HG03432 (cell line): ENCODE data around the gene PRLR.
"Not testable (repeated sequence)": the region's sequence is repeated elsewhere in the genome, so short reads cannot be mapped to it uniquely, and the experiment has no call there.

ENCODE experiments used
- ATAC-seq: cut with Tn5 transposase; IDR thresholded peaks from one replicate; pipeline ENCODE4 v1.9.1; 2021; ENCODE audit warnings: mild to moderate bottlenecking, moderate library complexity; ENCODE audit not compliant: unreplicated experiment

The PRLR gene

DNA sequence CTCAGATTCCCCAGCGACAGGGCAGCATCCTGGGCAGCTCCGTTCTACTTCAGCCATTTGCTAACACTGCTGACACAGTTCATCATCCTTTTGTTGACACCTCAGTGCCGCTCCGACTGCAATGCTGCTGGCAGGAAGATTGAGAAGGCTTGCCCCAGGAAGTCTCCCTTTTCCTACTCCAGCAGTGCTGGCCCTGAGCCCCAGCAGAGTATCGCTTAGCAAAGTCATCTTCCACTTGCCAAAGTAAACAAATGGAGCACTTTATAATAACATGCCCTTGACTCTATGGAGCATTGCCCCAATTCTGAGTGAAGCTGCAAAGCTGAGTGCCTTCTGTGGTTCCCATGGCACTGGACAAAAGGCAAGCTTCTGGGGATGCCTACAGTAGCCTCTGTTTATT, 32.2 kb downstream of the PRLR start:
- ATAC-seq, result no peak

DNA sequence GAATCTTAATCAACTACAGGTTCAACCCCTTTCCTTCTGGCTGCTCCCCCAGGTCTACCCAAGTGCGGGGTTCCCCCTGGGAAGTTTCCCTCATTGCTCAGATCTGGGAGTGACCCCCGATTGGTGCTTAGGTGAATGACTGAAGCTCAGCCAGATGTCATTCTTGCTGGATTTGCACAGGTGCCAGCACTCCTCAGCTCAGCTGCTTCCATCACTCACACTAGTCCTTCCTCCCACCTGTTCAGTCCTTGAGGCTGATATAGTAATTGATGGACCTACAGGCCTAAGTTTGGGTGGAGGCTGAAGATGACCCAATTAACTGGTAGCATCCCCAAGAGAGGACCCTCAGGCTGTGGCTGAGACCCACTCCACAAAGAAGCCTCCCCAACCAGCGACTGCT, 32.9 kb downstream of the PRLR start:
- no peak for ATAC-seq

- ATAC-seq, result no peak
These were observed 34.8 kb downstream of the PRLR start for GRCh38 chr5:35195472-35195852.

- peak; percentile 98 for ATAC-seq
These were observed 35.4 kb downstream of the PRLR start for GRCh38 chr5:35194635-35195471.

- ATAC-seq, result no peak
These were observed 37.8 kb downstream of the PRLR start for GRCh38 chr5:35192506-35192905.

DNA sequence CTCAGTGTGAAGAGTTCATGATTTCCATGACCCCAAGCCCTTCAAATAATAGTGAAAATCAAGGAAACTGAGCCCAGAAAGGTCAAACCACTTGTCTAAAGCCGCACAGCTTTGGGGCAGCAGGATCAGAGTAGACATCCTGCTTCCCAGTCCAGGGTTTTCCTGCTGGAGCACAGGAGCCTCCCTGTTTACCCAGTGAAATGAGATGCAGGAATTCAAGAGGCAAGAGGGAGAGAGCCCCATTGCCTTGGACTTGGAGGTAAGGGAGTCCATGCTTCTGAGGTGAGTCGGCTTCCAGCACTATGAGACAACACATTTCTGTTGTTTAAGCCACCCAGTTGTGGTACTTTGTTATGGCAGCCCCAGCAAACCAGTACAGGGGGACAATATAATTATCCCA, 40.5 kb downstream of the PRLR start:
- ATAC-seq, result not testable (repeated sequence)

DNA sequence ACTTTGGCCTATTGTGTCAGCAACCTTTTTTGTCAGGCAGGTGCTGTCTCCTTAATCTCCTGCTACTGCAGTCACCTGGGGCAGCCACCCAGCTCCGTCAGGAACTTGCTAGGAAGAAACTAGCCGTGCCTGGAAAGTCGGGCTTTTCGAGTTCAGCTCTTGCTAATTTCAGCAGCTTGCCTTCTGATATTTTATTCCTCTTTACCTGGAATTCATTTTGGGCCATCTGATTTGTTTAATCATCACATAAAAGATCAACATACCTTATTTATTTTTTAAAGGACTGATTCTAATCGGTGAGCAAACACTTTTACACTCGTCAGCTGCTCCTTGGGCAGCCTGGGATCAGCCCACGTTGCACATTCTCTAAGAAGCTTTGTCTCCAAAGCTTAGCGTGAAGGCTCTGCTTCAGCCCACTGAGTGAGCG, 42.2 kb downstream of the PRLR start:
- no peak for ATAC-seq

GRCh38 chr5:35187621-35188020, 42.7 kb downstream of the PRLR start:
- not testable (repeated sequence) for ATAC-seq

GRCh38 chr5:35186749-35187148, 43.5 kb downstream of the PRLR start:
- ATAC-seq, result no peak

GRCh38 chr5:35185518-35185917, 44.8 kb downstream of the PRLR start:
- ATAC-seq, result no peak

DNA sequence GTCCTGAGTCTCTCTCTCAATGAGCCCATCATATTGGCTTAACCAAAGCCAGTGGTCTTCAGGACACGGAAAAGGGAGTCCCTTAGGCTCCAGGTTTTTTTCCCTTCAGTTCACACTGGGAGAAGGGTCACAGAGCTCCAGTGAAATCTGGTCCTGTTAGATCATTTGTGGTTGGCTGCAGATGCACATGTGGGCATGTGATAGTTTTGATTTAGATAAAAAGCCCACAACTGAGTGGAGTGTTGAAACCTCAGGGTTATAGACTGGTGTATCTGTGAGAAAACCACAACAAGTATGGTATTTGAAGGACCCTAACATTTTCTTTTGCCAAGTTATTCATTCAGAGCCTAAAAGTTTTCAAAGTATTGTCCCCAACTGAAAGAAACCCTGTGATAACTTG, 46.7 kb downstream of the PRLR start:
- no peak for ATAC-seq

- ATAC-seq, result peak; percentile 86
These were observed 47.3 kb downstream of the PRLR start for GRCh38 chr5:35182910-35183535.

DNA sequence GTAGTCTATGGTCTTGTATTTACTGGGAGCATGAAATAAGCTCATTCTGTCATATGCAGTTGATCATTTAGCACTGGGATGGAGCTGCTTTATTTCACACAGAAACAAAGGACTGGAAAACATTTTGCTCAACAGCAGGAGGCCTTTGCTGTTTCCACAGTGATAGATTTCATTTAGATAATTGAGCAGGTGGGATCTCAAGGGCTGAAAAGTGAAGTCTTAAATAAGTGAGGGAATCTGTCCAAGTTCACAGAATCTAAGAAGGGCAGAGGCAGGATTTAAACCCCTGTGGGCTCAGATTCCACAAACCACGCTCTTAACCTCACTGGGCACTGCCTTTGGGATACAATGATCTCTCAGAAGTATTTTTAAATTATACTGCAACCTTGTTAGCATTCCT, 47.8 kb downstream of the PRLR start:
- ATAC-seq, result no peak

DNA sequence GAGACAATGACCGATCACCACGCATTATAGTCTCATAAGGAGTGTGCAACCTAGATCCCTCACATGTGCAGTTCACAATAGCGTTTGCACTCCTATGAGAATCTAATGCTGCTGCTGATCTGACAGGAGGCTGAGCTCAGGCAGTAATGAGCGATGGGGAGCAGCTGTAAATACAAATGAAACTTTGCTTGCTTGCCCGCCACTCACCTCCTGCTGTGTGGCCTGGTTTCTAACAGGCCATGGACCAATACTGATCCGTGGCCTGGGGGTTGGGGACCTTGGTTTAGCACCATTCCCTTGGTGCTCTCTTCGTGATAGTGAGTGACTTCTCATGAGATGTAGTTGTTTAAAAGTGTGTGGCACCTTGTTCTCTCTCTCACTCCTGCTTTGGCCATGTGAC, 50.2 kb downstream of the PRLR start:
- ATAC-seq, result no peak

- no peak for ATAC-seq
These were observed 52.5 kb downstream of the PRLR start for GRCh38 chr5:35177783-35178182.

DNA sequence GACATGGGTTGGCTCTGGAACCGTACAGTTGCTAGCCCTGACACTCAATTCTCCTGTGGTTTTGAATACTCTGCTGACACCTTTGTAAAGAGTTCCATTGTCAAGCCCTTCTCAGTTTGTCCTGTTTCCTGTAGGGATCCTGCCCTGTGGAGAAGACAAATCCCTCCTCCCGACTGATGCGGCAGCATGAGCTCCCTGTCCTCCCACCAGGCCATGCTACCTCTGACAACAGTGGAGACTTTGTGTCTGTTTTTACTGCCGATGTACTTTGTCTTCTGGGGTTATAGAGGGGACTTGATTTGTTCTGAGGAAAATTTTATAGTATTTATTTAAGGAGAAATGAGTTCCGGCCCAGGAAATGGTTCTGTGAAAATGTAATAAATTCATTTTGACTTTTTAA, 57.8 kb downstream of the PRLR start:
- no peak for ATAC-seq

DNA sequence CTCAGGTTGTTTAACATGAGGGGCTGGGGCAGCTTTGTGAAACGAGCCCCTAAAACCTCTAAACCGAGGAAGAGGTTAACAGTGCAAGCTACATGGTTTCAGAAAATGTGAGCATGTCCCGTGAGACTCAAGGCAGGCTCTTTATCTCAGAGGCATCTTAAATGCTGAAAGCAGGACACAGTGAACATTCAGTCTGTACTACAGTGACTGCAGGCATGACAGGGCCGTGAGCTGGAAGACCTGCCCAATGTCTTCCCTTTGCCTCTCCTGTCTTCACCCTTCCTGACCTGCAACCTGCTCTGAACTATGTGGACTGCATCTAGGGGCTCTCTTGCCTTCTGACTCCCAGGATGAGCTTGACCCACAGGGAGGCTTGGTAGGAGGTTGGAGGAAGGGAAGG, 58.3 kb downstream of the PRLR start:
- ATAC-seq, result no peak

DNA sequence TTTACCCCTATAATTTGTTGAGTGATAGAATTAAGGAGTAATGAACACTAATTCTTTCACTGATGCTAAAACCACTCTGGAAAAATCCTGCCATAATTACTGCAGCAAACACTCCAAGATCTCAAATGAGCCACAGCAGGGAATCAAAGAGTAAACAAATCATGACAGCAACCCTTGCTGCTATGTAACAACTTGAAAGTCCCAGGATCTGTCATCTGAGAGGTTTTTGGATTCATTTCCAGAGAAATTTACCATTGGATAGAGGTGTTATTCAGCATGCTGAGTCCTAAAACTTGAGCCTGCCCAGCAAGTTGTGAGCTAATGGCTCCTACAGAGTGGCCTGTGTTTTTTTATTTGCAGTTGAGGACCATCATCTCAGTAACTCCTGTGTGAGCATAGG, 59.2 kb downstream of the PRLR start:
- ATAC-seq, result no peak

GRCh38 chr5:35166043-35166442, 64.2 kb downstream of the PRLR start:
- no peak for ATAC-seq

- no peak for ATAC-seq
These were observed 65.3 kb downstream of the PRLR start for GRCh38 chr5:35164860-35165542.

- ATAC-seq, result no peak
These were observed 66.6 kb downstream of the PRLR start for GRCh38 chr5:35163710-35164033.
